Measurements from ENCODE around the gene SGSH. TPM values are rescaled to one million over a fixed set of nuclear protein-coding genes. Genes with fewer than 3 reads are reported as not detected.

Gene SGSH
- total RNA-seq, 4 donors from 2014 or later = 27.0 to 79.3 (median 31.2) TPM

DNA sequence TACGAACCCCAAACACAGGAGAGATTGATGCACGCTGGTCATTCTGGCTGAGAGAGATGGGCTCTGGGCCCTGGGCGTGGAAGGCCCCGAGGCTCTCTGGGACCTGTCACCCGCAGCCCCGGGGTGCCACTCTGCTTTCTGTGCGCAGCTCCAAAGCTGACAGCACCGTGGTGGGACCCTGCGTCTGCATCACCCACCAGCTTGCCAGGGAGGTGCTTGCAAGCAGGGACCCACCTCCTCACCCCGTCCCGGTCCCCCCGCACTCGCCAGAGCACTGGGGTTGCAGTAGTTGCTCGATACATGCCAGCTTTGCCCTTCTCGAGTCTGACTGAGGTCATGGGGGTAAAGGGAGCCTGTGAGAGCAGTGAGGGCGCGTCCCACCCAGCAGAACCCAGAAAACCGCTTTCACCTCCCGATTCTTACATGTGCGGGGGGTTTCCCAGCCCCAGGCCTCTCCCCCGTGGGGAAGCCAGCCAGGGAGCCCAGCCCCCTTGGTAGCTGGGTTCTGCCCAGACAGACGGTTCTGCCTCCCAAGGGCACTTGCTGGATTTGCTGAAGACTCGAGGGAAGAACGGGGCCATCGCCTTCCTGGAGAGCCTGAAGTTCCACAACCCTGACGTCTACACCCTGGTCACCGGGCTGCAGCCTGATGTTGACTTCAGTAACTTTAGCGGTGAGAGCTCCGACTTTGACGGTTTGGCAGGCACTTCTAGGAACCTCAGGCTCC, 37.9 kb downstream of the SGSH start:
- Histone ChIP-seq H3K27ac (no peak overlapping the region), H3K9me3 (no peaks in the 10 kb centered on the region), H3K36me3 (peaks cover 4% of the 10 kb centered on the region), H3K4me1 (peaks cover 7% of the 10 kb centered on the region), H3K4me3 (no peak overlapping the region), H3K27me3 (no peaks in the 10 kb centered on the region)
- DNase-seq (ENCODE audit: low spot score in 2 of 2) = no peak
- TF ChIP-seq POLR2A (IDR thresholded peaks at IDR 0.05) (no peak), POLR2AphosphoS5 (IDR thresholded peaks at IDR 0.05) (no peak), EP300 (IDR thresholded peaks at IDR 0.05) (no peak)
- TF ChIP-seq, protein P1, sequence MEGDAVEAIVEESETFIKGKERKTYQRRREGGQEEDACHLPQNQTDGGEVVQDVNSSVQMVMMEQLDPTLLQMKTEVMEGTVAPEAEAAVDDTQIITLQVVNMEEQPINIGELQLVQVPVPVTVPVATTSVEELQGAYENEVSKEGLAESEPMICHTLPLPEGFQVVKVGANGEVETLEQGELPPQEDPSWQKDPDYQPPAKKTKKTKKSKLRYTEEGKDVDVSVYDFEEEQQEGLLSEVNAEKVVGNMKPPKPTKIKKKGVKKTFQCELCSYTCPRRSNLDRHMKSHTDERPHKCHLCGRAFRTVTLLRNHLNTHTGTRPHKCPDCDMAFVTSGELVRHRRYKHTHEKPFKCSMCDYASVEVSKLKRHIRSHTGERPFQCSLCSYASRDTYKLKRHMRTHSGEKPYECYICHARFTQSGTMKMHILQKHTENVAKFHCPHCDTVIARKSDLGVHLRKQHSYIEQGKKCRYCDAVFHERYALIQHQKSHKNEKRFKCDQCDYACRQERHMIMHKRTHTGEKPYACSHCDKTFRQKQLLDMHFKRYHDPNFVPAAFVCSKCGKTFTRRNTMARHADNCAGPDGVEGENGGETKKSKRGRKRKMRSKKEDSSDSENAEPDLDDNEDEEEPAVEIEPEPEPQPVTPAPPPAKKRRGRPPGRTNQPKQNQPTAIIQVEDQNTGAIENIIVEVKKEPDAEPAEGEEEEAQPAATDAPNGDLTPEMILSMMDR (IDR thresholded peaks at IDR 0.05) = no peak
- 91% methylated on average over 25 of the region's 30 CpGs for WGBS

DNA sequence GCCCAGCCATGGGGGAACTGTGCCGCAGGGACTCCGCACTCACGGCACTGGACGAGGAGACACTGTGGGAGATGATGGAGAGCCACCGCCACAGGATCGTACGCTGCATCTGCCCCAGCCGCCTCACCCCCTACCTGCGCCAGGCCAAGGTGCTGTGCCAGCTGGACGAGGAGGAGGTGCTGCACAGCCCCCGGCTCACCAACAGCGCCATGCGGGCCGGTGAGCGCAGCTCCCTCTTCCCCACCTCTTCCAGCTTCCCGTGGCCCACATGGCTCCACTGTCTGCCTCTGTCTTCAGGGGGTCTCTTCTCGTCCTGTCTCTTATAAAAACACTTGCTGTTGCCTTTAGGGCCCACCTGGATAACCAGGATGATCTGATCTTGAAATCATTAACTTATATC, 38.7 kb downstream of the SGSH start:
- DNase-seq (ENCODE audit: low spot score in 2 of 2) = no peak
- no peaks in the 10 kb centered on the region for H3K4me1 ChIP-seq
- H3K9me3 ChIP-seq = no peaks in the 10 kb centered on the region
- no peak for TF ChIP-seq EP300 (IDR thresholded peaks at IDR 0.05)
- TF ChIP-seq, protein P1 (IDR thresholded peaks at IDR 0.05) = no peak
- no peak for TF ChIP-seq POLR2A (IDR thresholded peaks at IDR 0.05)
- no peak for TF ChIP-seq POLR2AphosphoS5 (IDR thresholded peaks at IDR 0.05)
- H3K27me3 ChIP-seq = no peaks in the 10 kb centered on the region
- H3K27ac ChIP-seq = no peak overlapping the region
- 87% methylated on average over 9 of the region's 17 CpGs for WGBS
- H3K4me3 ChIP-seq = no peak overlapping the region
- H3K36me3 ChIP-seq = peaks cover 4% of the 10 kb centered on the region

DNA sequence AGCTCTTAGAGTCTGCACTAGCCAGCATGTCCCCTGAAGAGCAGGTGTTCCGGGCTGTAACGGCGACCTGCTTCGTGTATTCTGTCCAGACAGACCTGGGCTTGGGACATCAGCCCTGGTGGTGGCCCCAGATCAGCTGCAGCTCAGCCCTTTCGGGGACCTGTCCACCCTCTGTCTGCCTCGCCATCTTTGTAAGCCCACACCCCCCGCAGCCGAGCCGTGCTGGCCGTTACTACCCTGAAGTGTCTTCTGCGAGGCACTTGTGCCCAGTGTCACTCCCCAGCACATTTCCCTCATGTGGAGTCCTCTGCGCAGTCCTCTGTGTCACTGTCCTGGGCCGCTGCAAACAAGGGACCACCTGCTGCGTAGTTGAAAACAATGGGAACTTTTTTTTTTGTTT, 39.9 kb downstream of the SGSH start:
- H3K9me3 ChIP-seq = no peaks in the 10 kb centered on the region
- WGBS = 88% methylated on average over 14 of the region's 14 CpGs
- H3K4me3 ChIP-seq = no peak overlapping the region
- H3K27me3 ChIP-seq = no peaks in the 10 kb centered on the region
- no peak for DNase-seq (ENCODE audit: low spot score in 2 of 2)
- H3K36me3 ChIP-seq = peaks cover 4% of the 10 kb centered on the region
- no peak overlapping the region for H3K27ac ChIP-seq
- no peak for TF ChIP-seq POLR2A (IDR thresholded peaks at IDR 0.05)
- no peak for TF ChIP-seq EP300 (IDR thresholded peaks at IDR 0.05)
- TF ChIP-seq, protein P1 (IDR thresholded peaks at IDR 0.05) = no peak
- no peak for TF ChIP-seq POLR2AphosphoS5 (IDR thresholded peaks at IDR 0.05)
- H3K4me1 ChIP-seq = peaks cover 5% of the 10 kb centered on the region

DNA sequence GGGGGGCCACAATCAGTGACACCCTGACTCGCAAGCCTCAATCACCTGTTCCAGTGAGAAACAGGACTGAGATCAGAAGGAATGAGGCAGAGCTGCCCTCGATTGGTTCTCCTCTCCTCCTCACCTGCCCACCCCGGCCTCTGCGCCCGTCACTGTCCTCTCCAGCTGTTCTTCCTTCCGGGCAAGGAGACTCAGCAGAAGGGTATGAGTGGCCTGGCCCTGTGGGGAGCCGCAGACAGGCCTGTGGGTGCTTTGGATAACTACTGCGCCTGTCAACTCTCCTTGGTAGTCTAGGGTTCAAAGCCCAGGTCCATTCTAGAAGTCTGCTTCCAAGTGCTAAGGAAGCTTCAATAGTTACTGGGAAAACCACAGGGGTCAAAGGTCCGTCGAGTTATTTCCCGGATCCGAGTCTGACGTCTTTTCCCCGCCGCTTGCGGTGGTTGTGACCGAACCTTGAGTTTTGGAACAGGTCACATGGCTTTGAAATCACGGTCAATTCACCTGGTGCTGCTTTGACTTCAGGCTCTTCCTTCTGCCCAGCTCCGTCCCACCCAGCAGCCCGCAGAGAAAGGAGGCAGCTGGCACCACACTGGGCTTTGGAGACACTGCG, 42.0 kb downstream of the SGSH start:
- no peak for DNase-seq (ENCODE audit: low spot score in 2 of 2)
- TF ChIP-seq POLR2AphosphoS5 (IDR thresholded peaks at IDR 0.05) (no peak), EP300 (IDR thresholded peaks at IDR 0.05) (no peak), POLR2A (IDR thresholded peaks at IDR 0.05) (no peak)
- TF ChIP-seq, protein P1 (IDR thresholded peaks at IDR 0.05) = no peak

DNA sequence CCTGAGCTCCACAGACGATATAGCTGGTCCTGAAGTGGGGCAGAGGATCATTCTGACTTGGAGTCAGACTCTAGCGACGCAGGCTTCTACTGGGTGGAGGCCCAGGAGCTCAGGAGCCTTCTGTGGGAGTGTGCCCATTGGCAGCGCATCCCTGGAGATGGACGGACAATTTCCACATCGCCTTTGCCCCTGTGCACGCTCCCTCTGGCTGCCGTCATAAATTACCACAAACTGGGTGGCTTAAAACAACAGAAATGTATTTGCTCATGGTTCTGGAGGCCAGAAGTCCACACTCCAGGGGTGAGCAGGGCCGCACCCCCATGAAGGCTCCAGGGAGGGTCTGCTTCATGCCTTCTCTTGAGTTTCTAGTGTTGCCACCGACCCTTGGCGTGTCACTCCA, 43.4 kb downstream of the SGSH start:
- WGBS = 91% methylated on average over 10 of the region's 11 CpGs
- no peak overlapping the region for H3K27ac ChIP-seq

More for the DNA sequence above, 42.0 kb downstream of the SGSH start:
- H3K9me3 ChIP-seq = no peaks in the 10 kb centered on the region
- 88% methylated on average over 20 of the region's 21 CpGs for WGBS
- H3K27me3 ChIP-seq = no peaks in the 10 kb centered on the region
- H3K4me1 ChIP-seq = peaks cover 7% of the 10 kb centered on the region
- H3K4me3 ChIP-seq = no peak overlapping the region
- H3K27ac ChIP-seq = no peak overlapping the region
- H3K36me3 ChIP-seq = no peaks in the 10 kb centered on the region

More for the DNA sequence above, 43.4 kb downstream of the SGSH start:
- Histone ChIP-seq H3K27me3 (no peaks in the 10 kb centered on the region), H3K36me3 (no peaks in the 10 kb centered on the region), H3K9me3 (no peaks in the 10 kb centered on the region), H3K4me3 (no peak overlapping the region), H3K4me1 (peaks cover 7% of the 10 kb centered on the region)
- TF ChIP-seq EP300 (IDR thresholded peaks at IDR 0.05) (no peak), POLR2AphosphoS5 (IDR thresholded peaks at IDR 0.05) (no peak)
- TF ChIP-seq, protein P1 (IDR thresholded peaks at IDR 0.05) = no peak
- DNase-seq (ENCODE audit: low spot score in 2 of 2) = no peak

Data from suprapubic skin (tissue), 4 donors.